ENCODE results near the gene SSR3. TPM values are rescaled to one million over a fixed set of nuclear protein-coding genes. Genes with fewer than 3 reads are reported as not detected.
A peak's percentile ranks its signal among the peaks of the same experiment; 100 is the strongest.

SSR3 gene
- total and polyA plus RNA-seq, 9 of the 15 experiments (the other 6 are each of a cell fraction or from before 2014, with no cell fraction given), result 104 to 464 (median 307) TPM

GRCh38 chr3:156525808-156526207 is 29.1 kb downstream of the SSR3 start (continued):
- TF ChIP-seq FOXP1 (CRISPR knock-in tag; IDR thresholded peaks at IDR 0.05), result no peak
- no peak for TF ChIP-seq CTBP1 (IDR thresholded peaks at IDR 0.05; ENCODE audit: borderline replicate concordance)
- TF ChIP-seq, protein P1, sequence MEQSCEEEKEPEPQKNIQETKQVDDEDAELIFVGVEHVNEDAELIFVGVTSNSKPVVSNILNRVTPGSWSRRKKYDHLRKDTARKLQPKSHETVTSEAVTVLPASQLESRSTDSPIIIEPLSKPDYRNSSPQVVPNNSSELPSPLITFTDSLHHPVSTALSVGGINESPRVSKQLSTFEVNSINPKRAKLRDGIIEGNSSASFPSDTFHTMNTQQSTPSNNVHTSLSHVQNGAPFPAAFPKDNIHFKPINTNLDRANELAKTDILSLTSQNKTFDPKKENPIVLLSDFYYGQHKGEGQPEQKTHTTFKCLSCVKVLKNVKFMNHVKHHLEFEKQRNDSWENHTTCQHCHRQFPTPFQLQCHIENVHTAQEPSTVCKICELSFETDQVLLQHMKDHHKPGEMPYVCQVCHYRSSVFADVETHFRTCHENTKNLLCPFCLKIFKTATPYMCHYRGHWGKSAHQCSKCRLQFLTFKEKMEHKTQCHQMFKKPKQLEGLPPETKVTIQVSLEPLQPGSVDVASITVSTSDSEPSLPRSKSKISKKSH (CRISPR knock-in tag; IDR thresholded peaks at IDR 0.05), result no peak
- no peak for TF ChIP-seq PRDM10 (IDR thresholded peaks at IDR 0.05; ENCODE audit: partially characterized antibody)
- TF ChIP-seq RBM15 (IDR thresholded peaks at IDR 0.05; ENCODE audit: insufficient read depth, low read length), result no peak
- no peak for TF ChIP-seq EHMT2 (IDR thresholded peaks at IDR 0.05)

DNA sequence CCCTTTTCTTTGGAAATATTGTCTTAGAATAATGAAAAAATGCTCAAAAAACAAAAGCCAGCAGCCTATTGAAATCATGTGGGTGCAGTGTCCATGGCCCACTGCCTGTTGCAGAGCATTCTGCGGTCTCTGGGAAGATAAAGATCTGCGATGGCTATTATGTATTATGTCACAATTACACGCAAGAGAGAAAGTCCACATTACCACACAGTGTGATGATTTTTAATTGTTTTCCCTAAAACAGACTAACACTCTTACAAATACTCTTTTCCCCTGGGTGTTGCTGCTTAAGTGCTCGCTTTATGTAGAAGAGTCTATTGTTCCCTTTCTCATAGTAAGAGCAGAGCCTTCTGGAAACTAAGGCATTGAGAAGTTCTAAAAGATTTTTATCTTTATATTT is 32.2 kb downstream of the SSR3 start:
- no peak overlapping the region for H3K4me2 ChIP-seq (ENCODE audit: insufficient read depth, low read length)
- intact Hi-C loops (cut with micrococcal nuclease), result no loop called here
- ChIA-PET CTCF (ENCODE audit: low intra/inter-chr PET ratio) (no interaction called here), POLR2A (no interaction called here)
- no peaks in the 10 kb centered on the region for H4K20me1 ChIP-seq (replicated peaks; ENCODE audit: control insufficient read depth, insufficient read depth, low read length)
- H3K36me3 ChIP-seq (ENCODE audit: control insufficient read depth, insufficient read depth, low read length), result no peaks in the 10 kb centered on the region
- no peak overlapping the region for H3K4me3 ChIP-seq
- no peaks in the 10 kb centered on the region for H3K9me3 ChIP-seq (replicated peaks; ENCODE audit: control insufficient read depth, insufficient read depth, low read depth, low read length)
- FAIRE-seq (no peak), ATAC-seq (no peak), DNase-seq (ENCODE audit: extremely low read depth in 1 of 4, low spot score in 3 of 4) (no peak)
- in situ Hi-C loops (cut with MboI), result loop anchor here (25.0 kb wide), 1 partner anchor 360 kb away; no protein-coding TSS in a partner anchor
- TF ChIP-seq RUNX1 (IDR thresholded peaks at IDR 0.05; ENCODE audit: low read depth) (no peak), SOX6 (IDR thresholded peaks at IDR 0.05) (0 out of 2 replicates have a peak, but pooled peaks have one; percentile 47), PHTF2 (CRISPR knock-in tag; IDR thresholded peaks at IDR 0.05) (no peak)
- H3K27ac ChIP-seq (ENCODE audit: extremely low read depth, low read depth, low read length), result no peak overlapping the region
- no TSS peak for BruUV-seq (replicated peaks)
- H3K4me1 ChIP-seq (replicated peaks in 1 of 2; ENCODE audit: control insufficient read depth in 2 of 2, insufficient read depth in 2 of 2, low read length in 2 of 2), result no peaks in the 10 kb centered on the region; a peak in 1 of 5 replicates
- no peaks in the 10 kb centered on the region for H3K9me1 ChIP-seq (ENCODE audit: control insufficient read depth, insufficient read depth, low read length)
- 10% methylated on average over 4 of the region's 4 CpGs for WGBS (ENCODE audit: insufficient coverage, low coverage, missing lambda C conversion rate)
- no peaks in the 10 kb centered on the region for H3K79me2 ChIP-seq (ENCODE audit: control insufficient read depth, insufficient read depth, low read length)
- H2AFZ ChIP-seq (ENCODE audit: low read depth, low read length), result no peak overlapping the region
- H3K27me3 ChIP-seq (ENCODE audit: control insufficient read depth in 2 of 2, insufficient read depth in 2 of 2, low read length in 2 of 2), result no peaks in the 10 kb centered on the region
- H3K9ac ChIP-seq (ENCODE audit: insufficient read depth in 1 of 2, low read depth in 2 of 2, low read length in 2 of 2), result no peak overlapping the region
